ENCODE data around the gene RABGAP1L. TPM values are rescaled to one million over a fixed set of nuclear protein-coding genes. Genes with fewer than 3 reads are reported as not detected.

RABGAP1L gene
- total and polyA plus RNA-seq, 10 of the 15 experiments (the other 5 are each of a cell fraction or from before 2014, with no cell fraction given) = 5.8 to 194 (median 113) TPM

DNA sequence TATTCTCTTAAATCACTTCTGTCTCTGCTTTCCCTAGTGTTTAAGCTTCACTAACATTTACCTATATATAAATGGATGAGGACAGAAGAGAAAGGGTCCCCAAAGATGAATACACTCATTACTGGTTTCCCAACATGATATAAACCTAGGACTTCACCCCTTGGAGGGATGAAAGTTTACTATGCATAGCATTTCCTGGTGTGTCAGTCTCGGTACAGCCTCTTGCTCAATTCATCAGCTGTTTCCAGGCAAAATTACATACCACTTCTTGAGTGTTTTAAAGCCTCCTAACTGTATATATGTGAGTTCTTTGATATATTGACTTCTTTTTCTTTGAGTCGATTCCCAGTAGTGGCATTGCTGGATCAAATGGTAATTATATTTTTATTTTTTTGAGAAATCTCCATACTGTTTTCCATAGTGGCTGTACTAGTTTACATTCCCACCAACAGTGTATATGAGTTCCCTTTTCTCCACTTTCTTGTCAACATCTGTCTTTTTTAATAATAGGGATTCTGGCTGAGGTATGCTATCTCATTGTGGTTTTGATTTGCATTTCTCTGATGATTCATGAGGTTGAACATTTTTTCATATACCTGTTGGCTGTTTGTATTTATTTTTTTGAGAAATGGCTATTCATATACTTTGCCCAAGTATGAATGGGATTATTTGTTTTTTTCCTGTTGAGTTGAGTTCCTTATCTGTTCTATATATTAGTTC is 581.1 kb downstream of the RABGAP1L start:
- intact Hi-C loops (cut with micrococcal nuclease; ENCODE audit: unreplicated experiment) (loop anchor here (5.0 to 10.0 kb wide), 3 partner anchors 586 to 1998 kb away; partner anchors contain the start of gene RABGAP1L), in situ Hi-C loops (cut with MboI) (loop anchor here (10.0 to 25.0 kb wide), 3 partner anchors 653 to 1996 kb away; no protein-coding TSS in a partner anchor)
- DNase-seq (ENCODE audit: low read depth, low spot score) = no peak
- H3K27ac ChIP-seq (ENCODE audit: control insufficient read depth, insufficient read depth) = no peak overlapping the region
- RAD21 ChIA-PET (ENCODE audit: unreplicated experiment) = interaction anchor here (0.6 kb wide), 1 partner anchor 14 kb away, joined by 3 read pairs; no protein-coding TSS in a partner anchor
- peak overlapping the region; percentile 30; the same call in 1 of the 2 replicates for H3K4me2 ChIP-seq (ENCODE audit: control insufficient read depth, insufficient read depth)
- POLR2A ChIA-PET = no interaction called here
- WGBS (ENCODE audit: insufficient coverage, insufficient replicate concordance, low lambda C conversion rate, missing lambda C conversion rate) = 23% methylated on average over 2 of the region's 2 CpGs
- H3K4me1 ChIP-seq (ENCODE audit: control insufficient read depth, insufficient read depth, low read length) = peaks cover 9% of the 10 kb centered on the region; the same call in 1 of the 2 replicates
- SMC1A ChIA-PET (ENCODE audit: uncharacterized antibody, unreplicated experiment) = interaction anchor here (2.7 kb wide), 1 partner anchor 478 kb away, joined by 7 read pairs; no protein-coding TSS in a partner anchor
- H3K36me3 ChIP-seq (ENCODE audit: control insufficient read depth in 2 of 2, insufficient read depth in 2 of 2, low read length in 1 of 2) = peaks cover 0 to 5% of the 10 kb centered on the region in 2 experiments; a peak in 1 of 4 replicates
- no peak overlapping the region for H2AFZ ChIP-seq (ENCODE audit: control insufficient read depth, low read depth, low read length)
- no peak overlapping the region for H3K4me3 ChIP-seq
- no peak for FAIRE-seq
- no peaks in the 10 kb centered on the region for H3K79me2 ChIP-seq (ENCODE audit: control insufficient read depth, insufficient read depth, low read length)
- ATAC-seq = peak; percentile 23; the same call in 1 of the 3 replicates
- no peaks in the 10 kb centered on the region for H3K27me3 ChIP-seq (replicated peaks in 1 of 2; ENCODE audit: control insufficient read depth in 2 of 2, insufficient read depth in 2 of 2, low read length in 1 of 2)
- CTCF ChIA-PET = interaction anchor here (1.3 kb wide), 1 partner anchor 478 kb away, joined by 6 read pairs; no protein-coding TSS in a partner anchor
- no peaks in the 10 kb centered on the region for H4K20me1 ChIP-seq (ENCODE audit: control insufficient read depth, insufficient read depth)
- H3K9ac ChIP-seq (ENCODE audit: control insufficient read depth, insufficient read depth, low read length) = no peak overlapping the region
- no TSS peak for BruUV-seq (replicated peaks)
- no peaks in the 10 kb centered on the region; the same call in 2 of the 3 replicates for H3K9me3 ChIP-seq (replicated peaks; ENCODE audit: control insufficient read depth, insufficient read depth, low read length)
- TF ChIP-seq, protein P1, sequence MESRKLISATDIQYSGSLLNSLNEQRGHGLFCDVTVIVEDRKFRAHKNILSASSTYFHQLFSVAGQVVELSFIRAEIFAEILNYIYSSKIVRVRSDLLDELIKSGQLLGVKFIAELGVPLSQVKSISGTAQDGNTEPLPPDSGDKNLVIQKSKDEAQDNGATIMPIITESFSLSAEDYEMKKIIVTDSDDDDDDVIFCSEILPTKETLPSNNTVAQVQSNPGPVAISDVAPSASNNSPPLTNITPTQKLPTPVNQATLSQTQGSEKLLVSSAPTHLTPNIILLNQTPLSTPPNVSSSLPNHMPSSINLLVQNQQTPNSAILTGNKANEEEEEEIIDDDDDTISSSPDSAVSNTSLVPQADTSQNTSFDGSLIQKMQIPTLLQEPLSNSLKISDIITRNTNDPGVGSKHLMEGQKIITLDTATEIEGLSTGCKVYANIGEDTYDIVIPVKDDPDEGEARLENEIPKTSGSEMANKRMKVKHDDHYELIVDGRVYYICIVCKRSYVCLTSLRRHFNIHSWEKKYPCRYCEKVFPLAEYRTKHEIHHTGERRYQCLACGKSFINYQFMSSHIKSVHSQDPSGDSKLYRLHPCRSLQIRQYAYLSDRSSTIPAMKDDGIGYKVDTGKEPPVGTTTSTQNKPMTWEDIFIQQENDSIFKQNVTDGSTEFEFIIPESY (IDR thresholded peaks at IDR 0.05) = no peak
- TF ChIP-seq NR2F1 (conservative IDR thresholded peaks at IDR 0.05) (no peak), ZNF207 (IDR thresholded peaks at IDR 0.05; ENCODE audit: borderline replicate concordance) (no peak), NR2C2 (IDR thresholded peaks at IDR 0.05; ENCODE audit: borderline replicate concordance, control insufficient read depth, insufficient read length, low read depth) (no peak), RUNX3 (IDR thresholded peaks at IDR 0.05; ENCODE audit: low read length) (peak; percentile 62; the same call in 1 of the 2 replicates), HCFC1 (IDR thresholded peaks at IDR 0.05; ENCODE audit: low read length) (no peak), FOXM1 (IDR thresholded peaks at IDR 0.05; ENCODE audit: low read depth, low read length) (no peak), MLLT1 (IDR thresholded peaks at IDR 0.05) (no peak), ATF7 (IDR thresholded peaks at IDR 0.05; ENCODE audit: low read depth) (no peak), ELK1 (IDR thresholded peaks at IDR 0.05; ENCODE audit: low read depth, low read length) (no peak), SIX5 (IDR thresholded peaks at IDR 0.05; ENCODE audit: low read depth, low read length, severe bottlenecking) (no peak)
- TF ChIP-seq, protein P2, sequence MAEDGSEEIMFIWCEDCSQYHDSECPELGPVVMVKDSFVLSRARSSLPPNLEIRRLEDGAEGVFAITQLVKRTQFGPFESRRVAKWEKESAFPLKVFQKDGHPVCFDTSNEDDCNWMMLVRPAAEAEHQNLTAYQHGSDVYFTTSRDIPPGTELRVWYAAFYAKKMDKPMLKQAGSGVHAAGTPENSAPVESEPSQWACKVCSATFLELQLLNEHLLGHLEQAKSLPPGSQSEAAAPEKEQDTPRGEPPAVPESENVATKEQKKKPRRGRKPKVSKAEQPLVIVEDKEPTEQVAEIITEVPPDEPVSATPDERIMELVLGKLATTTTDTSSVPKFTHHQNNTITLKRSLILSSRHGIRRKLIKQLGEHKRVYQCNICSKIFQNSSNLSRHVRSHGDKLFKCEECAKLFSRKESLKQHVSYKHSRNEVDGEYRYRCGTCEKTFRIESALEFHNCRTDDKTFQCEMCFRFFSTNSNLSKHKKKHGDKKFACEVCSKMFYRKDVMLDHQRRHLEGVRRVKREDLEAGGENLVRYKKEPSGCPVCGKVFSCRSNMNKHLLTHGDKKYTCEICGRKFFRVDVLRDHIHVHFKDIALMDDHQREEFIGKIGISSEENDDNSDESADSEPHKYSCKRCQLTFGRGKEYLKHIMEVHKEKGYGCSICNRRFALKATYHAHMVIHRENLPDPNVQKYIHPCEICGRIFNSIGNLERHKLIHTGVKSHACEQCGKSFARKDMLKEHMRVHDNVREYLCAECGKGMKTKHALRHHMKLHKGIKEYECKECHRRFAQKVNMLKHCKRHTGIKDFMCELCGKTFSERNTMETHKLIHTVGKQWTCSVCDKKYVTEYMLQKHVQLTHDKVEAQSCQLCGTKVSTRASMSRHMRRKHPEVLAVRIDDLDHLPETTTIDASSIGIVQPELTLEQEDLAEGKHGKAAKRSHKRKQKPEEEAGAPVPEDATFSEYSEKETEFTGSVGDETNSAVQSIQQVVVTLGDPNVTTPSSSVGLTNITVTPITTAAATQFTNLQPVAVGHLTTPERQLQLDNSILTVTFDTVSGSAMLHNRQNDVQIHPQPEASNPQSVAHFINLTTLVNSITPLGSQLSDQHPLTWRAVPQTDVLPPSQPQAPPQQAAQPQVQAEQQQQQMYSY (CRISPR knock-in tag; IDR thresholded peaks at IDR 0.05) = no peak
- TF ChIP-seq, protein P3, sequence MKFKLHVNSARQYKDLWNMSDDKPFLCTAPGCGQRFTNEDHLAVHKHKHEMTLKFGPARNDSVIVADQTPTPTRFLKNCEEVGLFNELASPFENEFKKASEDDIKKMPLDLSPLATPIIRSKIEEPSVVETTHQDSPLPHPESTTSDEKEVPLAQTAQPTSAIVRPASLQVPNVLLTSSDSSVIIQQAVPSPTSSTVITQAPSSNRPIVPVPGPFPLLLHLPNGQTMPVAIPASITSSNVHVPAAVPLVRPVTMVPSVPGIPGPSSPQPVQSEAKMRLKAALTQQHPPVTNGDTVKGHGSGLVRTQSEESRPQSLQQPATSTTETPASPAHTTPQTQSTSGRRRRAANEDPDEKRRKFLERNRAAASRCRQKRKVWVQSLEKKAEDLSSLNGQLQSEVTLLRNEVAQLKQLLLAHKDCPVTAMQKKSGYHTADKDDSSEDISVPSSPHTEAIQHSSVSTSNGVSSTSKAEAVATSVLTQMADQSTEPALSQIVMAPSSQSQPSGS (IDR thresholded peaks at IDR 0.05; ENCODE audit: low read length) = no peak

All from GM12878 (cell line).